ENCODE measurements around the gene PGAM5. TPM values are rescaled to one million over a fixed set of nuclear protein-coding genes. Genes with fewer than 3 reads are reported as not detected.

PGAM5 gene
- polyA plus RNA-seq, 1 donor from 2014 or later = 32.5 TPM

GRCh38 chr12:132735496-132735895 lies 24.9 kb downstream of the PGAM5 start:
- H3K79me2 ChIP-seq (replicated peaks; ENCODE audit: insufficient read depth, low read length) = no peaks in the 10 kb centered on the region
- no peaks in the 10 kb centered on the region for H3F3A ChIP-seq (ENCODE audit: insufficient read depth, low read length, poor library complexity, severe bottlenecking)
- no peak overlapping the region for H3K4me2 ChIP-seq (ENCODE audit: low read length)
- H2AFZ ChIP-seq (ENCODE audit: low read depth, low read length) = no peak overlapping the region
- no peak overlapping the region for H3K27ac ChIP-seq (ENCODE audit: low read length)
- H3K9me2 ChIP-seq (ENCODE audit: insufficient read depth, low read length) = no peaks in the 10 kb centered on the region
- H4K20me1 ChIP-seq (ENCODE audit: insufficient read depth) = no peaks in the 10 kb centered on the region
- H3K9ac ChIP-seq (ENCODE audit: low read length) = no peak overlapping the region
- TF ChIP-seq EZH2 (IDR thresholded peaks at IDR 0.05; ENCODE audit: borderline replicate concordance, insufficient read depth, low read length, poor library complexity, severe bottlenecking) (no peak), TAF1 (IDR thresholded peaks at IDR 0.05; ENCODE audit: low read depth) (no peak), SMC3 (conservative IDR thresholded peaks at IDR 0.05; ENCODE audit: poor library complexity) (no peak), RAD21 (conservative IDR thresholded peaks at IDR 0.05) (no peak), POLR2AphosphoS5 (IDR thresholded peaks at IDR 0.05) (no peak), MXI1 (conservative IDR thresholded peaks at IDR 0.05; ENCODE audit: poor library complexity, severe bottlenecking) (no peak), REST (IDR thresholded peaks at IDR 0.05; ENCODE audit: borderline replicate concordance) (no peak), EP300 (conservative IDR thresholded peaks at IDR 0.05; ENCODE audit: poor library complexity, severe bottlenecking) (no peak)
- TF ChIP-seq, protein P1, sequence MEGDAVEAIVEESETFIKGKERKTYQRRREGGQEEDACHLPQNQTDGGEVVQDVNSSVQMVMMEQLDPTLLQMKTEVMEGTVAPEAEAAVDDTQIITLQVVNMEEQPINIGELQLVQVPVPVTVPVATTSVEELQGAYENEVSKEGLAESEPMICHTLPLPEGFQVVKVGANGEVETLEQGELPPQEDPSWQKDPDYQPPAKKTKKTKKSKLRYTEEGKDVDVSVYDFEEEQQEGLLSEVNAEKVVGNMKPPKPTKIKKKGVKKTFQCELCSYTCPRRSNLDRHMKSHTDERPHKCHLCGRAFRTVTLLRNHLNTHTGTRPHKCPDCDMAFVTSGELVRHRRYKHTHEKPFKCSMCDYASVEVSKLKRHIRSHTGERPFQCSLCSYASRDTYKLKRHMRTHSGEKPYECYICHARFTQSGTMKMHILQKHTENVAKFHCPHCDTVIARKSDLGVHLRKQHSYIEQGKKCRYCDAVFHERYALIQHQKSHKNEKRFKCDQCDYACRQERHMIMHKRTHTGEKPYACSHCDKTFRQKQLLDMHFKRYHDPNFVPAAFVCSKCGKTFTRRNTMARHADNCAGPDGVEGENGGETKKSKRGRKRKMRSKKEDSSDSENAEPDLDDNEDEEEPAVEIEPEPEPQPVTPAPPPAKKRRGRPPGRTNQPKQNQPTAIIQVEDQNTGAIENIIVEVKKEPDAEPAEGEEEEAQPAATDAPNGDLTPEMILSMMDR (IDR thresholded peaks at IDR 0.05; ENCODE audit: poor library complexity, severe bottlenecking) = no peak
- no peak overlapping the region for H3K4me3 ChIP-seq (ENCODE audit: low read length)
- no peaks in the 10 kb centered on the region for H3K9me3 ChIP-seq (ENCODE audit: low read length)
- no peaks in the 10 kb centered on the region for H3K27me3 ChIP-seq (ENCODE audit: insufficient read depth, low read depth, low read length)
- H3K36me3 ChIP-seq (ENCODE audit: insufficient read depth, low read length) = peaks cover 6% of the 10 kb centered on the region

DNA sequence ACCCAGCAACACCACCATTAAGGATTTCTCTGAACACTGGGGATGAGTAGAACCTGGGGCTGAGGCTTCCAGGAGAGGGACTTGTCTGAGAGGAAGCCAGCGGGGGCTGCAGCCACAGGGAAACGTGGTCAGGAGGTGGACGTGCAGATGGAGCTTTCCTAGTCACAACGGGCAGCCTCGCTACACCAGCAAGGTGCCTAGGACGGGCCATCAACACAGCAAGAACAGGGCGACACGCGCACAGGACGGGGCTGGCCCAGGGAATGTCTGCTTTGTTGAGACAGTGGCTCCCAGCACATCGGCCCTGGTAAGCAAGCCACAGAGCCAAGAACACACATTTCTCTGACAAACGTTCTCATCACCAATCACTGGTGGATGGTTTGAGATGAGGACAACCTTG lies 25.7 kb downstream of the PGAM5 start:
- Histone ChIP-seq H3K36me3 (ENCODE audit: insufficient read depth, low read length) (peaks cover 6% of the 10 kb centered on the region), H4K20me1 (ENCODE audit: insufficient read depth) (no peaks in the 10 kb centered on the region), H3F3A (ENCODE audit: insufficient read depth, low read length, poor library complexity, severe bottlenecking) (no peaks in the 10 kb centered on the region), H3K4me2 (ENCODE audit: low read length) (no peak overlapping the region), H2AFZ (ENCODE audit: low read depth, low read length) (no peak overlapping the region), H3K9me2 (ENCODE audit: insufficient read depth, low read length) (no peaks in the 10 kb centered on the region), H3K27ac (ENCODE audit: low read length) (no peak overlapping the region), H3K9me3 (ENCODE audit: low read length) (no peaks in the 10 kb centered on the region), H3K9ac (ENCODE audit: low read length) (no peak overlapping the region), H3K4me3 (ENCODE audit: low read length) (no peak overlapping the region), H3K27me3 (ENCODE audit: insufficient read depth, low read depth, low read length) (no peaks in the 10 kb centered on the region), H3K79me2 (replicated peaks; ENCODE audit: insufficient read depth, low read length) (no peaks in the 10 kb centered on the region)
- TF ChIP-seq, protein P1 (IDR thresholded peaks at IDR 0.05; ENCODE audit: poor library complexity, severe bottlenecking) = no peak
- no peak for TF ChIP-seq MXI1 (conservative IDR thresholded peaks at IDR 0.05; ENCODE audit: poor library complexity, severe bottlenecking)
- no peak for TF ChIP-seq SMC3 (conservative IDR thresholded peaks at IDR 0.05; ENCODE audit: poor library complexity)
- TF ChIP-seq POLR2AphosphoS5 (IDR thresholded peaks at IDR 0.05) = no peak
- no peak for TF ChIP-seq EP300 (conservative IDR thresholded peaks at IDR 0.05; ENCODE audit: poor library complexity, severe bottlenecking)
- TF ChIP-seq TAF1 (IDR thresholded peaks at IDR 0.05; ENCODE audit: low read depth) = no peak
- TF ChIP-seq EZH2 (IDR thresholded peaks at IDR 0.05; ENCODE audit: borderline replicate concordance, insufficient read depth, low read length, poor library complexity, severe bottlenecking) = no peak
- no peak for TF ChIP-seq RAD21 (conservative IDR thresholded peaks at IDR 0.05)
- TF ChIP-seq REST (IDR thresholded peaks at IDR 0.05; ENCODE audit: borderline replicate concordance) = no peak
